IMR-90 (cell line): ENCODE results near the gene ASCL3. TPM values are rescaled to one million over a fixed set of nuclear protein-coding genes. Genes with fewer than 3 reads are reported as not detected.
A peak's percentile ranks its signal among the peaks of the same experiment; 100 is the strongest.
"Not testable (repeated sequence)": the region's sequence is repeated elsewhere in the genome, so short reads cannot be mapped to it uniquely, and the experiment has no call there.

ENCODE experiments used
- ATAC-seq: fragments of 200-7000 bp; cut with Tn5 transposase; 2 replicates; pipeline ENCODE4 v1.9.1; 2020; ENCODE audit warnings: low read depth, mild to moderate bottlenecking, moderate library complexity
- BruUV-seq: library from RNA; stranded (reverse); fragments of 400-500 nt; replicated peaks from 2 replicates; lab custom pipeline; 2021; lab: Mats Ljungman, UMichigan
- CTCF ChIA-PET: fragments of 300-600 bp; formaldehyde crosslinking; extraction: SDS; loops from one replicate; lab custom pipeline; 2021; ENCODE audit warnings: antibody characterized with exemption; lab: Yijun Ruan, JAX
- POLR2A ChIA-PET: fragments of 300-600 bp; sonication (Branson Sonifier 250); formaldehyde crosslinking; loops from one replicate; lab custom pipeline; 2022; ENCODE audit warnings: antibody characterized with exemption; ENCODE audit not compliant: unreplicated experiment; lab: Charles Lee
- DNase-seq: peaks from one replicate; pipeline ENCODE4 v3.0.0; 2013
- H2AFZ ChIP-seq: replicated peaks from 2 replicates; pipeline ENCODE3; 2013; ENCODE audit warnings: low read length, mild to moderate bottlenecking; ENCODE audit not compliant: poor library complexity
- H2AK5ac ChIP-seq: 2 replicates; pipeline ENCODE4 v1.6.1; 2013; ENCODE audit warnings: low read depth, low read length, inconsistent platforms
- H2AK9ac ChIP-seq: replicated peaks from 2 replicates; pipeline ENCODE3; 2013; ENCODE audit warnings: mild to moderate bottlenecking, low read depth, low read length, moderate library complexity; ENCODE audit not compliant: poor library complexity
- H2BK120ac ChIP-seq: 2 replicates; pipeline ENCODE4 v1.6.1; 2013; ENCODE audit warnings: low read depth, low read length, inconsistent platforms
- H2BK15ac ChIP-seq: 3 replicates; pipeline ENCODE4 v1.6.1; 2013; ENCODE audit warnings: low read depth, low read length, inconsistent platforms
- H2BK20ac ChIP-seq: 2 replicates; pipeline ENCODE4 v1.6.1; 2013; ENCODE audit warnings: low read depth, mild to moderate bottlenecking, inconsistent platforms, low read length, moderate library complexity
- H2BK5ac ChIP-seq: 2 replicates; pipeline ENCODE4 v1.6.1; 2013; ENCODE audit warnings: mild to moderate bottlenecking, low read depth, low read length, inconsistent platforms; ENCODE audit not compliant: poor library complexity, severe bottlenecking
- H3K14ac ChIP-seq: replicated peaks from 2 replicates; pipeline ENCODE4 v1.6.1; 2013; ENCODE audit warnings: low read depth, low read length, inconsistent platforms
- H3K18ac ChIP-seq: 2 replicates; pipeline ENCODE4 v1.6.1; 2013; ENCODE audit warnings: low read depth, low read length, control low read depth
- H3K23ac ChIP-seq: 2 replicates; pipeline ENCODE4 v1.6.1; 2013; ENCODE audit warnings: low read depth, low read length, inconsistent platforms
- H3K27ac ChIP-seq: 2 replicates; pipeline ENCODE4 v1.5.1; 2013; ENCODE audit warnings: mild to moderate bottlenecking, control low read depth, low read length; ENCODE audit not compliant: insufficient read depth
- H3K27me3 ChIP-seq: 2 replicates; pipeline ENCODE4 v1.6.1; 2013; ENCODE audit warnings: low read length; ENCODE audit not compliant: control insufficient read depth, insufficient read depth
- H3K36me3 ChIP-seq: 2 replicates; pipeline ENCODE4 v1.6.1; 2013; ENCODE audit warnings: low read length, mixed read lengths; ENCODE audit not compliant: control insufficient read depth, insufficient read depth
- H3K4ac ChIP-seq: 2 replicates; pipeline ENCODE4 v1.6.1; 2013; ENCODE audit warnings: low read depth, low read length, inconsistent platforms
- H3K4me1 ChIP-seq: 2 replicates; pipeline ENCODE4 v1.6.1; 2013; ENCODE audit warnings: low read length, mixed read lengths; ENCODE audit not compliant: control insufficient read depth, insufficient read depth
- H3K4me2 ChIP-seq: 2 replicates; pipeline ENCODE4 v1.6.1; 2013; ENCODE audit warnings: low read depth, mild to moderate bottlenecking, control low read depth, low read length, moderate library complexity
- H3K4me3 ChIP-seq: 2 replicates; pipeline ENCODE4 v1.5.1; 2013; ENCODE audit warnings: low read depth, mild to moderate bottlenecking, control low read depth, low read length, moderate library complexity; ENCODE audit not compliant: insufficient read depth
- H3K56ac ChIP-seq: 2 replicates; pipeline ENCODE4 v1.6.1; 2013; ENCODE audit warnings: low read length, inconsistent platforms; ENCODE audit not compliant: insufficient read depth; ENCODE audit errors: extremely low read depth
- H3K79me1 ChIP-seq, 2 experiments: 2 replicates each; pipeline ENCODE4 v1.6.1; 2013; ENCODE audit warnings: low read length in 2 of 2, inconsistent platforms in 1 of 2, low read depth in 1 of 2
- H3K9ac ChIP-seq: 2 replicates; pipeline ENCODE4 v1.6.1; 2013; ENCODE audit warnings: low read depth, low read length, control low read depth
- H3K9me1 ChIP-seq: 2 replicates; pipeline ENCODE4 v1.6.1; 2013; ENCODE audit warnings: low read length, inconsistent platforms; ENCODE audit not compliant: insufficient read depth
- H3K9me3 ChIP-seq: 2 replicates; pipeline ENCODE4 v1.6.1; 2013; ENCODE audit warnings: low read length; ENCODE audit not compliant: control insufficient read depth, insufficient read depth
- H4K20me1 ChIP-seq: 2 replicates; pipeline ENCODE4 v1.6.1; 2013; ENCODE audit warnings: low read length, inconsistent platforms; ENCODE audit not compliant: insufficient read depth
- H4K5ac ChIP-seq: 2 replicates; pipeline ENCODE4 v1.6.1; 2013; ENCODE audit warnings: mild to moderate bottlenecking, low read depth, low read length, control low read depth
- H4K8ac ChIP-seq, 2 experiments: 2 replicates each; pipeline ENCODE4 v1.6.1; 2013; ENCODE audit warnings: low read depth in 2 of 2, low read length in 2 of 2, control low read depth in 1 of 2, inconsistent platforms in 1 of 2
- H4K91ac ChIP-seq: 2 replicates; pipeline ENCODE4 v1.6.1; 2013; ENCODE audit warnings: low read depth, low read length, inconsistent platforms; ENCODE audit not compliant: insufficient read depth
- WGBS, 2 experiments: methylation state at CpG; one replicate each; pipeline versions ENCODE4 v1.1.5 to v1.1.7; 2013; ENCODE audit warnings: missing lambda C conversion rate in 2 of 2; ENCODE audit not compliant: insufficient read length in 1 of 2; ENCODE audit errors: extremely low coverage in 2 of 2; 5-methylcytosine and 5-hydroxymethylcytosine counted together
- dilution Hi-C: fragments of 300-500 bp; cut with HindIII; formaldehyde crosslinking; loops from one replicate; pipeline ENCODE4 v1.14.3; 2018; ENCODE audit warnings: low sequenced_read_pairs; ENCODE audit not compliant: unreplicated experiment
- in situ Hi-C: fragments of 300-500 bp; cut with MboI; formaldehyde crosslinking; loops from 3 replicates; pipeline ENCODE4 v1.14.3; 2019; ENCODE audit warnings: low sequenced_read_pairs, inconsistent platforms, mixed read lengths
- intact Hi-C: fragments of 100-400 bp; cut with micrococcal nuclease; formaldehyde crosslinking; loops from 2 replicates; pipeline ENCODE4 v1.10.0; 2022
- polyA plus RNA-seq, 3 experiments: library from polyadenylated mRNA; depleted of rRNA; stranded (reverse); fragments of >200 nt; gene quantifications; 2 replicates each; pipeline ENCODE4 v1.2.3, GENCODE V29; 2012; ENCODE audit warnings: low replicate concordance in 1 of 3
- total RNA-seq: library from RNA; depleted of rRNA; stranded (reverse); fragments of >200 nt; gene quantifications from 2 replicates; pipeline ENCODE4 v1.2.3, GENCODE V29; 2012

Gene ASCL3
- total and polyA plus RNA-seq, 2 of the 4 experiments (the other 2 are of a cell fraction), result not detected

DNA sequence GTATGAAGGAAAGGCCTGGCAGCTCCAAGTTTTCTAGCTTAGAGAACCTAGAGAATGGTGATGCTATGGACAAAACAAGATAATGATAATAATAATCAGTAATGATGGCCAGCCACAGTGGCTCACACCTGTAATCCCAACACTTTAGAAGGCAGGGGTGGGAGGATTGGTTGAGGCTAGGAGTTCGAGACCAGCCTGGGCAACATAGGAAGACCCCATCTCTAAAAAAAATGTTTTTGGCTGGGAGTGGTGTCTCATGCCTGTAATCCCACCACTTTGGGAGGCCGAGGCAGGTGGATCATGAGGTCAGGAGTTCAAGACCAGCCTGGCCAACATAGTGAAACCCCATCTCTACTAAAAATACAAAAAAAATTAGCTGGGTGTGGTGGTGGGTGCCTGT is 7.0 kb downstream of the ASCL3 start:
- H3K9ac ChIP-seq, H3K4me2 ChIP-seq, H3K9me1 ChIP-seq, dilution Hi-C loops, H2AK9ac ChIP-seq, DNase-seq, H3K27me3 ChIP-seq, H3K79me1 ChIP-seq, POLR2A ChIA-PET, H4K20me1 ChIP-seq, H3K56ac ChIP-seq, H3K4me1 ChIP-seq, H3K18ac ChIP-seq, ATAC-seq, H4K91ac ChIP-seq, H4K5ac ChIP-seq, H3K36me3 ChIP-seq, H2BK5ac ChIP-seq, H3K27ac ChIP-seq, H2AFZ ChIP-seq, H3K9me3 ChIP-seq, BruUV-seq, in situ Hi-C loops, H3K4me3 ChIP-seq: not testable (repeated sequence)
- Histone ChIP-seq H4K8ac (peak overlapping the region in 1 of 2 experiments; percentile 63; a peak in 1 of 4 replicates), H3K23ac (0 out of 2 replicates have a peak overlapping the region, but pooled peaks have one; percentile 44), H3K4ac (peak overlapping the region; percentile 84; the same call in 1 of the 2 replicates), H3K14ac (peak overlapping the region; percentile 39), H2BK20ac (peak overlapping the region; percentile 64; the same call in 1 of the 2 replicates), H2BK120ac (peak overlapping the region; percentile 67), H2BK15ac (peak overlapping the region; percentile 35; the same call in 1 of the 3 replicates), H2AK5ac (peak overlapping the region; percentile 67)
- intact Hi-C loops, result loop anchor here (2.0 kb wide), 1 partner anchor 19 kb away; no protein-coding TSS in a partner anchor
- CTCF ChIA-PET, result interaction anchor here (1.5 kb wide), 1 partner anchor 13 kb away, joined by 3 read pairs; no protein-coding TSS in a partner anchor
- WGBS, 2 experiments, result no CpG with 5 or more reads among the region's 2 CpGs
